ENCODE data around the gene CTAG2.
A peak's percentile ranks its signal among the peaks of the same experiment; 100 is the strongest.
"Not testable (repeated sequence)": the region's sequence is repeated elsewhere in the genome, so short reads cannot be mapped to it uniquely, and the experiment has no call there.

The CTAG2 gene

GRCh38 chrX:154650221-154650510 lies 3.2 kb downstream of the CTAG2 start:
- Mint-ChIP-seq H3K27ac (no peak overlapping the region), H3K4me3 (no peak overlapping the region), H3K36me3 (ENCODE audit: low read depth) (no peaks in the 10 kb centered on the region), H3K9me3 (peaks cover 34% of the 10 kb centered on the region), H3K27me3 (ENCODE audit: low read depth, poor library complexity) (no peaks in the 10 kb centered on the region), H3K4me1 (peaks cover 12% of the 10 kb centered on the region)
- no peak for TF ChIP-seq CTCF (IDR thresholded peaks at IDR 0.05)
- DNase-seq: no peak

GRCh38 chrX:154649503-154650220 lies 3.7 kb downstream of the CTAG2 start:
- no peak for DNase-seq
- TF ChIP-seq CTCF (IDR thresholded peaks at IDR 0.05): no peak
- no peaks in the 10 kb centered on the region for H3K27me3 Mint-ChIP-seq (ENCODE audit: low read depth, poor library complexity)
- H3K9me3 Mint-ChIP-seq: peaks cover 29% of the 10 kb centered on the region
- H3K4me1 Mint-ChIP-seq: peaks cover 12% of the 10 kb centered on the region
- no peak overlapping the region for H3K27ac Mint-ChIP-seq
- H3K4me3 Mint-ChIP-seq: no peak overlapping the region
- no peaks in the 10 kb centered on the region for H3K36me3 Mint-ChIP-seq (ENCODE audit: low read depth)

GRCh38 chrX:154648931-154649330 lies 4.4 kb downstream of the CTAG2 start:
- H3K36me3 Mint-ChIP-seq (ENCODE audit: low read depth): no peaks in the 10 kb centered on the region
- H3K4me1 Mint-ChIP-seq: peaks cover 12% of the 10 kb centered on the region
- no peak for DNase-seq
- H3K27me3 Mint-ChIP-seq (ENCODE audit: low read depth, poor library complexity): no peaks in the 10 kb centered on the region
- peak overlapping the region; percentile 92 for H3K27ac Mint-ChIP-seq
- no peak overlapping the region for H3K4me3 Mint-ChIP-seq
- peaks cover 23% of the 10 kb centered on the region for H3K9me3 Mint-ChIP-seq
- TF ChIP-seq CTCF (IDR thresholded peaks at IDR 0.05): no peak

GRCh38 chrX:154645745-154646378 lies 7.5 kb downstream of the CTAG2 start:
- H3K27ac Mint-ChIP-seq; H3K4me3 Mint-ChIP-seq; H3K36me3 Mint-ChIP-seq (ENCODE audit: low read depth); H3K27me3 Mint-ChIP-seq (ENCODE audit: low read depth, poor library complexity); DNase-seq: not testable (repeated sequence)
- Mint-ChIP-seq H3K4me1 (peaks cover 12% of the 10 kb centered on the region), H3K9me3 (peaks cover 17% of the 10 kb centered on the region)

- not testable (repeated sequence) for DNase-seq; H3K9me3 Mint-ChIP-seq; H3K27me3 Mint-ChIP-seq (ENCODE audit: low read depth, poor library complexity); H3K4me3 Mint-ChIP-seq; H3K4me1 Mint-ChIP-seq; H3K27ac Mint-ChIP-seq; H3K36me3 Mint-ChIP-seq (ENCODE audit: low read depth)
Measured at GRCh38 chrX:154643708-154644107, 9.7 kb downstream of the CTAG2 start.

- not testable (repeated sequence) for DNase-seq; H3K4me1 Mint-ChIP-seq; H3K27ac Mint-ChIP-seq; H3K9me3 Mint-ChIP-seq; H3K36me3 Mint-ChIP-seq (ENCODE audit: low read depth); H3K4me3 Mint-ChIP-seq; H3K27me3 Mint-ChIP-seq (ENCODE audit: low read depth, poor library complexity)
Measured at GRCh38 chrX:154641740-154642139, 11.6 kb downstream of the CTAG2 start.

GRCh38 chrX:154633661-154634060 lies 19.7 kb downstream of the CTAG2 start:
- not testable (repeated sequence) for H3K9me3 Mint-ChIP-seq; DNase-seq; H3K36me3 Mint-ChIP-seq (ENCODE audit: low read depth); H3K27ac Mint-ChIP-seq; H3K27me3 Mint-ChIP-seq (ENCODE audit: low read depth, poor library complexity); H3K4me3 Mint-ChIP-seq; H3K4me1 Mint-ChIP-seq

- H3K4me1 Mint-ChIP-seq; DNase-seq; H3K36me3 Mint-ChIP-seq (ENCODE audit: low read depth); H3K27me3 Mint-ChIP-seq (ENCODE audit: low read depth, poor library complexity); H3K4me3 Mint-ChIP-seq; H3K27ac Mint-ChIP-seq; H3K9me3 Mint-ChIP-seq: not testable (repeated sequence)
Measured at GRCh38 chrX:154630949-154631348, 22.4 kb downstream of the CTAG2 start.

- not testable (repeated sequence) for H3K27ac Mint-ChIP-seq; H3K36me3 Mint-ChIP-seq (ENCODE audit: low read depth); H3K4me1 Mint-ChIP-seq; H3K9me3 Mint-ChIP-seq; H3K27me3 Mint-ChIP-seq (ENCODE audit: low read depth, poor library complexity); H3K4me3 Mint-ChIP-seq; DNase-seq
Measured at GRCh38 chrX:154628960-154629359, 24.4 kb downstream of the CTAG2 start.

- not testable (repeated sequence) for H3K9me3 Mint-ChIP-seq; H3K36me3 Mint-ChIP-seq (ENCODE audit: low read depth); H3K4me3 Mint-ChIP-seq; H3K27me3 Mint-ChIP-seq (ENCODE audit: low read depth, poor library complexity); H3K4me1 Mint-ChIP-seq; DNase-seq; H3K27ac Mint-ChIP-seq
Measured at GRCh38 chrX:154620767-154621414, 32.5 kb downstream of the CTAG2 start.

- not testable (repeated sequence) for H3K27ac Mint-ChIP-seq; H3K36me3 Mint-ChIP-seq (ENCODE audit: low read depth); DNase-seq; H3K9me3 Mint-ChIP-seq; H3K4me3 Mint-ChIP-seq; H3K27me3 Mint-ChIP-seq (ENCODE audit: low read depth, poor library complexity); H3K4me1 Mint-ChIP-seq
Measured at GRCh38 chrX:154619182-154619581, 34.2 kb downstream of the CTAG2 start, which contains the start of gene CTAG1B. Gene CTAG1B (minus strand): TSS chrX:154619282. CDS start chrX:154619218, 64 bp downstream.
